GM19372 (cell line): ENCODE results near the gene UCP3.

Experiments
- ATAC-seq: cut with Tn5 transposase; IDR thresholded peaks from one replicate; pipeline ENCODE4 v1.9.1; 2021; ENCODE audit warnings: mild to moderate bottlenecking, low read depth, moderate library complexity; ENCODE audit not compliant: unreplicated experiment

Gene UCP3

DNA sequence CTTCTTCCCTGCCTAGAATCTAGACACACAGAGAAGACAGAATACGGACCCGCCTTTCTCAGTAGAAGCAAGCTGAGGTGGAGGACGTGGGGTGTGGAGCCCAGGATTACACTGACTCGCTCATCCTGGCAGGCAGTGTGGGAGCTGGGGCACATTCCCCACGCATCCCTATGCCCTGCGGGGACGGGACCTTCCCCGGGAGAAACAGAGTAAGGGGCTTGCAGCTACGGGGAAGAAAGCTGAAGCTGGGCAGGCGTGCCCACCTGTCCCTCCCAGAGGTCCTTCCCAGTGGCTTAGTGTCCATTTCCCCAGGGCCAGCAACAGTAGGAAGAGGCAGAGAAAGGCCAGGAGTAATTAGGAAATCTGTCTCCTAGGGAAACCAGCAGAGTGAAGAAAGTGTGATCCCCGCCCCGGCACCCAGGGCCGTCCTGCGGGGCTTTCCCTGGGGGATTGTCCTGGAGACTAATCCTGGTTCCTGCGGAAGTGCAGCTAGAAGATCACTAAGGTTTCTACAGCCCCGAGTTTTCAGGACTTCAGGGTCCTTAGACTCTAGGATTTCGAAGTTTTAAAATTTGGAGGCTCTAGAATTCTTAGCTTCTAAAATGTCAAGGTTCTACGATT lies 50.3 kb downstream of the UCP3 start:
- no peak for ATAC-seq

GRCh38 chr11:73957654-73958361 lies 51.1 kb downstream of the UCP3 start:
- ATAC-seq: no peak

DNA sequence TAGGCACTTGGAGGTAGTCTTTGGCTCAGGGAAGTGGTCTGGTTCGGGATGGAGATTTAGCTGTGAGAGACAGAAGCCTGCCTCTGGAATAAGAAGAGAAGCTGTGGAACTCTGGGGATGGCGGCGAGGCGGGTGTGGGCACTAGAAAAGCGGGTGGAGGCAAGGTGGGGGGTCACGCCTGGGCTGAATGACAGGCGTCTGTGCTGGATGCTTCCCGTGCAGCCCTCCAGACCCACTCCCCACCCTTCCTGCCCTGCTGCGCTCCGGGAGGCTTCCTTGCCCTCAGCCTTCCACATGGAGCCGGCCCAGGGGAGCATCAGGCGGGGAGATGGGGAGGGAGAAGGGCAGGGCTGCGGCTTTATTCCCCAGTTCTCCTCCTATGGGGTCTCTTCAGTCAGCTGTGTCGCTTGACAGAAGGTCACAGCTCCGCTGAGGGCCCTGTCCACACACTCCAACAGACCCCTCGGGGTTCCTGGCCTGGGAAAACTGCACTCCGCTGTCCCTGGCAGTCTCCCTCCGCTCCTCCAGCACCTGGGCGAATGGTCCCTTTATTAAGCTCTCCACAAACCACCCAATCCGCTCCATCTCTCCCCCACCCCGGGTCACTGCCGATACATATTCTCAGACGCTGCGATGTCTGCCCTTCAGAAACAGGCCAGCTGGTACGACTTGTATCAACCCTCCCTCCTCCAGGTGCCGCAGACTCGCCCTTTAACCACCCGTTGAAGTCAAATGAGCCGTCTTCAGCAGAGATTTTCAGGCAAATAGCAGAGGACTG lies 51.8 kb downstream of the UCP3 start:
- ATAC-seq: no peak

GRCh38 chr11:73951797-73952196 lies 57.1 kb downstream of the UCP3 start:
- ATAC-seq: no peak

GRCh38 chr11:73950869-73951710 lies 57.8 kb downstream of the UCP3 start, which contains the start of gene DNAJB13:
Gene DNAJB13 (plus strand): TSS chr11:73951026. CDS start chr11:73951070, 44 bp downstream.
- ATAC-seq: no peak
